GM18870 (cell line): ENCODE data around the gene ANKRD66.

ENCODE experiments used
- ATAC-seq: cut with Tn5 transposase; IDR thresholded peaks from one replicate; pipeline ENCODE4 v1.9.1; 2021; ENCODE audit warnings: moderate library complexity; ENCODE audit not compliant: unreplicated experiment

ANKRD66 gene

GRCh38 chr6:46789434-46790354 lies 43.0 kb downstream of the ANKRD66 start:
- ATAC-seq = no peak

- ATAC-seq = no peak
Observed at GRCh38 chr6:46790355-46790874, 43.7 kb downstream of the ANKRD66 start.

- no peak for ATAC-seq
Observed at GRCh38 chr6:46792635-46793034, 45.9 kb downstream of the ANKRD66 start.

- ATAC-seq = no peak
Observed at GRCh38 chr6:46793138-46793537, 46.4 kb downstream of the ANKRD66 start, which contains the start of gene MEP1A. Gene MEP1A (plus strand): TSS chr6:46793389. CDS start chr6:46793399, 10 bp downstream.

- ATAC-seq = no peak
Observed at GRCh38 chr6:46794068-46794467, 47.3 kb downstream of the ANKRD66 start.

GRCh38 chr6:46795816-46796215 lies 49.1 kb downstream of the ANKRD66 start:
- no peak for ATAC-seq

GRCh38 chr6:46796848-46797580 lies 50.3 kb downstream of the ANKRD66 start:
- no peak for ATAC-seq

- ATAC-seq = no peak
Observed at GRCh38 chr6:46799657-46800056, 52.9 kb downstream of the ANKRD66 start.

- no peak for ATAC-seq
Observed at GRCh38 chr6:46808806-46809205, 62.1 kb downstream of the ANKRD66 start.
